Spinal cord (tissue), 10 donors: Measurements from ENCODE around the gene SCN3A. TPM values are rescaled to one million over a fixed set of nuclear protein-coding genes. Genes with fewer than 3 reads are reported as not detected.

ENCODE experiments used
- DNase-seq, 6 donors: peaks; one replicate each; pipeline versions ENCODE4 v3.0.0 to v3.0.0-alpha.2; 2013 to 2015; ENCODE audit warnings: low spot score in 6 of 6, low read depth in 4 of 6
- H3K27ac ChIP-seq: one replicate; pipeline ENCODE4 v1.5.1; 2013; ENCODE audit warnings: low read depth, low read length, control low read depth
- H3K27me3 ChIP-seq: one replicate; pipeline ENCODE4 v1.6.1; 2013; ENCODE audit warnings: low read length; ENCODE audit not compliant: control insufficient read depth, insufficient read depth
- H3K36me3 ChIP-seq: one replicate; pipeline ENCODE4 v1.6.1; 2013; ENCODE audit warnings: low read length; ENCODE audit not compliant: control insufficient read depth, insufficient read depth
- H3K4me1 ChIP-seq: one replicate; pipeline ENCODE4 v1.6.1; 2013; ENCODE audit warnings: low read length; ENCODE audit not compliant: control insufficient read depth, insufficient read depth
- H3K4me3 ChIP-seq: one replicate; pipeline ENCODE4 v1.5.1; 2013; ENCODE audit warnings: low read depth, low read length, control low read depth
- H3K9me3 ChIP-seq: one replicate; pipeline ENCODE4 v1.6.1; 2013; ENCODE audit warnings: low read length; ENCODE audit not compliant: control insufficient read depth, insufficient read depth
- WGBS: methylation state at CpG from one replicate; pipeline ENCODE4 v1.1.5; 2013; ENCODE audit warnings: missing lambda C conversion rate; ENCODE audit not compliant: insufficient coverage; 5-methylcytosine and 5-hydroxymethylcytosine counted together
- polyA plus RNA-seq, 2 donors: library from polyadenylated mRNA; unstranded; fragments of 120-200 nt; gene quantifications; one replicate each; pipeline ENCODE4 v1.2.1, GENCODE V29; 2013; ENCODE audit not compliant: insufficient read length in 2 of 2
- total RNA-seq, 2 donors: library from RNA; depleted of rRNA in 1 of 2; stranded (reverse); fragments of 120-200 nt in 1 of 2; fragments of >200 nt in 1 of 2; gene quantifications; one replicate each; pipeline versions ENCODE4 v1.2.3 to v1.2.4, GENCODE V29; 2013 to 2014
- donor health status: healthy.

The SCN3A gene
- total and polyA plus RNA-seq, 4 donors = 25.4 to 91.1 (median 44.7) TPM

GRCh38 chr2:165122521-165122920 is 81.3 kb downstream of the SCN3A start:
- peak in 1 of 6 donors; percentile 34 for DNase-seq
- 61% methylated on average over 4 of the region's 4 CpGs for WGBS
- H3K27me3 ChIP-seq = no peaks in the 10 kb centered on the region
- H3K27ac ChIP-seq = no peak overlapping the region
- peaks cover 4% of the 10 kb centered on the region for H3K36me3 ChIP-seq
- no peak overlapping the region for H3K4me3 ChIP-seq
- H3K4me1 ChIP-seq = no peaks in the 10 kb centered on the region
- no peaks in the 10 kb centered on the region for H3K9me3 ChIP-seq

DNA sequence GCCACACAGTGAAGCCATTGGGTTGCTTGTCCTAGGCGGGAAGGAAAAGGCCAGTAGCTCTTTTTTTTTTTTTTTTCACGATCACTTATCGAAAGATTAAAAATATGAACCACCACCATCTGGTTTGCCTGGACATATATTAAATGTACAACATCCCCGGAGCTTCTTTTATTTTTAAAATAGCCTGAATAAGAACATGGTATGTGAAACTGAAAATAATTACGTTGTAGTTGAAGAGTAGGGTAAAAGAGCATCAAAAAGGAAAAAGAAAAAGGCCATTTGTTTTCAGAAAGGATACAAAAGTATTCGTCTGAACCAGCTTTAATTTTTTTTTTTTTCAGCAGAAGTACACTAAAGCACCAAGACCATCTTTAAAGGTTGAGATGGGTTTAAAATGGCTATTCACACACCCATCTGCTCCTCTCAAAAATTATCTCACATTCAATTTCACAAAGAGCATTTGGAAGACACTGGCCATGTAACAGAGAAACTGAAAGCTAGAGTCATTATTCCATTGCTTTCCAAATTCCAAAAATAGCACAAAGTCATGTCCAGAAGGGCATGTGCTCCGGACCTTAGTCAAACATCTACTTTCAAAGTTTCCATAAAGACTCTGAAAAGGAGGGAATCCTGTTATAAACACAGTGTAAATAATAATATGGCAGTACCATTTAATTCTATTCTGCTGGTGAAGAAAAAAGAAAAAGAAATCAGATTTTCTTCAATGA is 82.9 kb downstream of the SCN3A start:
- Histone ChIP-seq H3K27ac (no peak overlapping the region), H3K4me3 (no peak overlapping the region), H3K9me3 (no peaks in the 10 kb centered on the region), H3K4me1 (no peaks in the 10 kb centered on the region), H3K27me3 (no peaks in the 10 kb centered on the region), H3K36me3 (no peaks in the 10 kb centered on the region)
- no peak for DNase-seq
- 89% methylated on average over 1 of the region's 7 CpGs for WGBS

DNA sequence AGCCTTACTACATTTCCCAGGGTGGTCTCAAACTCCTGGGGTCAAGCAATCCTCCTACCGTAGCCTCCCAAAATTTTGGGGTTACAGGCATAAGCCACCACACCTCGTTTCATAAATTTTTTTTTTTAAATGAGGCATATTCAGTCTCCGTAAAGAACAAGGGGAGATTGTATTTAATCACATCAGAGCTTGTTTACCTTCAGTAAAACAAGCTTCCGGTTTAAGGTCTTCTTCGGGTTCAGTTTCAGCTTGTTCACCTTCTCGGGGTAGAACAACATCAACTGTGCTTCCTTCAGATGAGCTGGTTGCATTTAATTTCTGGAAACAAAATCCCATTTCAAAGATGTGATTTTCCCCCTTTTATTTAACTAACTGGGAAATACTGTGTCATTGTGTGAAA is 88.6 kb downstream of the SCN3A start:
- no peaks in the 10 kb centered on the region for H3K9me3 ChIP-seq
- no peaks in the 10 kb centered on the region for H3K4me1 ChIP-seq
- no CpG with 5 or more reads among the region's 6 CpGs for WGBS
- no peaks in the 10 kb centered on the region for H3K36me3 ChIP-seq
- H3K27ac ChIP-seq = no peak overlapping the region
- no peak for DNase-seq
- no peaks in the 10 kb centered on the region for H3K27me3 ChIP-seq
- no peak overlapping the region for H3K4me3 ChIP-seq

- Histone ChIP-seq H3K27me3 (no peaks in the 10 kb centered on the region), H3K36me3 (no peaks in the 10 kb centered on the region), H3K4me1 (no peaks in the 10 kb centered on the region), H3K4me3 (no peak overlapping the region), H3K27ac (no peak overlapping the region), H3K9me3 (no peaks in the 10 kb centered on the region)
- peak in 2 of 6 donors; percentile 30 to 75 for DNase-seq
- 32% methylated on average over 3 of the region's 4 CpGs for whole genome bisulfite sequencing
Measured at GRCh38 chr2:165114346-165114939, 89.4 kb downstream of the SCN3A start.

- WGBS = 40% methylated on average over 1 of the region's 2 CpGs
- H3K27me3 ChIP-seq = no peaks in the 10 kb centered on the region
Measured at GRCh38 chr2:165113414-165113813, 90.4 kb downstream of the SCN3A start.

DNA sequence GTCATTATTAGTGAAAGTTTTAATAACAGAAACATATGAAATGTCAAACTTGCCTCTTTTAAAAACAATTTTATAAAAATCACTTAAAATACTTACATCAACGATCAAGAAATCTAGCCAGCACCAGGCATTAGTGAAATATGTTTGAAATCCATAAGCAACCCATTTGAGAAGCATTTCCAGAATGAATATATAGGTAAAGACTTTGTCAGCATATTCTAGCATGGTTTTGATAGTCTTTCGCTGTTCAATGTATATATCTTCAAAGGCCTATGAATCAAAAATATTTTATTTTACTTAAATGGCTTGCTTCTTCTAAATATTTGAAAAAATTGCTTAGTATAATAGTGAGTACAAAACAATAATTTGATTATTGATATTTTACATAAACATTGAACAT is 91.1 kb downstream of the SCN3A start:
- no peak for DNase-seq
- no CpG with 5 or more reads among the region's 2 CpGs for WGBS
- Histone ChIP-seq H3K27me3 (no peaks in the 10 kb centered on the region), H3K4me1 (no peaks in the 10 kb centered on the region), H3K27ac (no peak overlapping the region), H3K4me3 (no peak overlapping the region), H3K9me3 (no peaks in the 10 kb centered on the region), H3K36me3 (no peaks in the 10 kb centered on the region)

More at GRCh38 chr2:165113414-165113813, 90.4 kb downstream of the SCN3A start:
- Histone ChIP-seq H3K36me3 (no peaks in the 10 kb centered on the region), H3K27ac (no peak overlapping the region), H3K4me1 (no peaks in the 10 kb centered on the region), H3K4me3 (no peak overlapping the region), H3K9me3 (no peaks in the 10 kb centered on the region)
- DNase-seq = peak in 1 of 6 donors; percentile 65

DNA sequence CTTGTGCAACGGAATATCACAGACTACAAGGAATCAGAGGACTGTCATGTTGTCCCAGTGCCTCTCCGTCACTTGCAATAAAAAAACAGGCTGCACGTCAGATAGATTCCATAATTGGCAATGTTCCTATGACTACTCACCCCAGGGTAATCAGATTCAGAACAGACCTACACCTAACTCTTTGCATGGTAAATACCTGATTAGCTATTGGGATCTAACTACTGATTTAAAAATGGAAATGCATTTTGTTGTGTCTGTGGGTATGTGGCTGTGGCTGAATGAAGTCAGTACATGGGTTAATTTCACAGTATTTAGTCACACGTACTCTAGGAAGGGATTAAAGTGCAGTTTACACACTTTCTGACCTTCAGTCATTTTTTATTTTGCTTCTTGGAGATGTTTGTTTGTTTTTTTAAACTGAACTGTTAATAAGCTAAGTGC is 91.7 kb downstream of the SCN3A start:
- Histone ChIP-seq H3K27ac (no peak overlapping the region), H3K4me1 (no peaks in the 10 kb centered on the region), H3K9me3 (no peaks in the 10 kb centered on the region), H3K4me3 (no peak overlapping the region), H3K36me3 (no peaks in the 10 kb centered on the region), H3K27me3 (no peaks in the 10 kb centered on the region)
- DNase-seq = peak in 1 of 6 donors; percentile 20
- WGBS = 35% methylated on average over 3 of the region's 4 CpGs

- no peak overlapping the region for H3K4me3 ChIP-seq
- H3K27me3 ChIP-seq = no peaks in the 10 kb centered on the region
- no peaks in the 10 kb centered on the region for H3K4me1 ChIP-seq
- H3K9me3 ChIP-seq = no peaks in the 10 kb centered on the region
- H3K27ac ChIP-seq = no peak overlapping the region
- no peak for DNase-seq
- H3K36me3 ChIP-seq = no peaks in the 10 kb centered on the region
- no CpG with 5 or more reads among the region's 1 CpG for WGBS
Measured at GRCh38 chr2:165110394-165110793, 93.5 kb downstream of the SCN3A start.

GRCh38 chr2:165109915-165110314 is 93.9 kb downstream of the SCN3A start:
- H3K4me3 ChIP-seq = no peak overlapping the region
- no peaks in the 10 kb centered on the region for H3K36me3 ChIP-seq
- no peaks in the 10 kb centered on the region for H3K4me1 ChIP-seq
- H3K9me3 ChIP-seq = no peaks in the 10 kb centered on the region
- no peak overlapping the region for H3K27ac ChIP-seq
- H3K27me3 ChIP-seq = no peaks in the 10 kb centered on the region
- 98% methylated on average over 3 of the region's 5 CpGs for WGBS
- no peak for DNase-seq

GRCh38 chr2:165105926-165106325 is 97.9 kb downstream of the SCN3A start:
- no peak overlapping the region for H3K4me3 ChIP-seq
- H3K27ac ChIP-seq = no peak overlapping the region
- no peaks in the 10 kb centered on the region for H3K4me1 ChIP-seq
- no peaks in the 10 kb centered on the region for H3K36me3 ChIP-seq
- WGBS = no CpG with 5 or more reads among the region's 4 CpGs
- DNase-seq = no peak
- H3K9me3 ChIP-seq = no peaks in the 10 kb centered on the region
- no peaks in the 10 kb centered on the region for H3K27me3 ChIP-seq
